HepG2 (cell line): Measurements from ENCODE around the gene FMNL2. TPM values are rescaled to one million over a fixed set of nuclear protein-coding genes. Genes with fewer than 3 reads are reported as not detected.

Experiments
- ATF2 ChIP-seq: sonication (generic); formaldehyde crosslinking; IDR thresholded peaks from 2 replicates; pipeline ENCODE4 v1.4.0; 2020; ENCODE audit warnings: missing genetic modification reagents
- CCDC6 ChIP-seq: sonication (generic); formaldehyde crosslinking; IDR thresholded peaks from 2 replicates; pipeline ENCODE4 v1.8.1; 2022; ENCODE audit warnings: mild to moderate bottlenecking, missing genetic modification reagents, moderate library complexity
- CREM ChIP-seq, 2 experiments: sonication (generic) in 1 of 2; formaldehyde crosslinking in 1 of 2; IDR thresholded peaks; 2 replicates each; pipeline versions ENCODE4 v1.4.0 to v1.6.1; 2016 to 2020; ENCODE audit warnings: antibody characterized with exemption in 1 of 2, mild to moderate bottlenecking in 1 of 2, missing genetic modification reagents in 1 of 2
- DZIP1 ChIP-seq: sonication (generic); formaldehyde crosslinking; IDR thresholded peaks from 2 replicates; pipeline ENCODE4 v1.5.0; 2020; ENCODE audit warnings: mild to moderate bottlenecking, missing genetic modification reagents
- FOXK2 ChIP-seq: fragments of 450-650 bp; IDR thresholded peaks from 2 replicates; pipeline ENCODE4 v1.6.1; 2016
- KLF9 ChIP-seq: IDR thresholded peaks from 2 replicates; pipeline ENCODE4 v1.6.1; 2016; ENCODE audit warnings: low read depth
- NCOR1 ChIP-seq: fragments of 200-600 bp; sonication (generic); IDR thresholded peaks from 2 replicates; pipeline ENCODE4 v1.7.0; 2017; ENCODE audit warnings: antibody characterized with exemption, low read length, borderline replicate concordance
- PATZ1 ChIP-seq: sonication (generic); formaldehyde crosslinking; IDR thresholded peaks from 2 replicates; pipeline ENCODE4 v1.4.0; 2020; ENCODE audit warnings: missing genetic modification reagents
- PBX2 ChIP-seq: IDR thresholded peaks from 2 replicates; pipeline ENCODE4 v1.6.1; 2016; ENCODE audit warnings: control low read depth
- PCBP1 ChIP-seq: fragments of 200-400 bp; formaldehyde crosslinking; IDR thresholded peaks from 2 replicates; pipeline ENCODE4 v1.6.1; 2017; ENCODE audit warnings: mild to moderate bottlenecking, low read depth, low read length, borderline replicate concordance
- TCF7L2 ChIP-seq: IDR thresholded peaks from 2 replicates; pipeline ENCODE4 v1.6.1; 2011; ENCODE audit warnings: mild to moderate bottlenecking, low read depth, low read length, moderate library complexity
- ZBTB8A ChIP-seq: sonication (generic); formaldehyde crosslinking; IDR thresholded peaks from 2 replicates; pipeline ENCODE4 v1.4.0; 2020; ENCODE audit warnings: mild to moderate bottlenecking, low read depth, missing genetic modification reagents, borderline replicate concordance
- ZNF101 ChIP-seq: sonication (generic); formaldehyde crosslinking; IDR thresholded peaks from 2 replicates; pipeline ENCODE4 v1.4.0; 2020; ENCODE audit warnings: mild to moderate bottlenecking, low read depth, missing genetic modification reagents, borderline replicate concordance
- ZNF253 ChIP-seq: sonication (generic); formaldehyde crosslinking; IDR thresholded peaks from 2 replicates; pipeline ENCODE4 v1.8.0; 2022; ENCODE audit warnings: mild to moderate bottlenecking, missing genetic modification reagents, borderline replicate concordance
- polyA plus RNA-seq, 8 experiments: library from polyadenylated mRNA; depleted of rRNA in 3 of 8; stranded (reverse) in 7 of 8; unstranded in 1 of 8; fragments of >200 nt; fragmentation: Illumina TruSeq in 4 of 8; extraction: Trizol in 4 of 8; gene quantifications; 2 replicates each; pipeline versions ENCODE4 v1.2.1 to v1.2.3, GENCODE V29; 2011 to 2016; ENCODE audit warnings: low read depth in 4 of 8, missing spikeins in 1 of 8, mixed read lengths in 1 of 8; ENCODE audit not compliant: insufficient read depth in 1 of 8
- total RNA-seq, 5 experiments: library from RNA; depleted of rRNA; stranded (reverse); fragments of >200 nt; fragmentation: Illumina TruSeq; extraction: Trizol; gene quantifications; 2 replicates each; pipeline ENCODE4 v1.2.3, GENCODE V29; 2016; ENCODE audit warnings: low read depth in 1 of 5
- TF ChIP-seq, protein P1 (sequence below): sonication (generic); formaldehyde crosslinking; IDR thresholded peaks from 2 replicates; pipeline ENCODE4 v1.8.0; 2023; ENCODE audit warnings: mild to moderate bottlenecking, missing genetic modification reagents
- TF ChIP-seq, protein P2 (sequence below): IDR thresholded peaks from 2 replicates; pipeline ENCODE4 v1.6.1; 2016; ENCODE audit warnings: low read depth
- TF ChIP-seq, protein P3 (sequence below): sonication (generic); formaldehyde crosslinking; IDR thresholded peaks from 2 replicates; pipeline ENCODE4 v1.4.0; 2020; ENCODE audit warnings: missing genetic modification reagents, borderline replicate concordance

FMNL2 gene
- total and polyA plus RNA-seq, 2 of the 13 experiments (the other 11 are each of a cell fraction or from before 2014, with no cell fraction given) = 66.5 to 67.7 TPM

- TF ChIP-seq ZBTB8A (CRISPR knock-in tag) (no peak), CREM (IDR thresholded peaks at IDR 0.05) (0 out of 2 replicates have a peak, but pooled peaks have one; percentile 24), CREM (CRISPR knock-in tag; IDR thresholded peaks at IDR 0.05) (no peak), CCDC6 (CRISPR knock-in tag) (no peak), KLF9 (no peak), NCOR1 (no peak), PCBP1 (no peak), ZNF253 (CRISPR knock-in tag) (no peak), TCF7L2 (no peak), PBX2 (CRISPR knock-in tag) (no peak), ATF2 (CRISPR knock-in tag) (no peak), FOXK2 (no peak), ZNF101 (CRISPR knock-in tag) (no peak), DZIP1 (CRISPR knock-in tag) (no peak), PATZ1 (CRISPR knock-in tag) (no peak)
- TF ChIP-seq, protein P1, sequence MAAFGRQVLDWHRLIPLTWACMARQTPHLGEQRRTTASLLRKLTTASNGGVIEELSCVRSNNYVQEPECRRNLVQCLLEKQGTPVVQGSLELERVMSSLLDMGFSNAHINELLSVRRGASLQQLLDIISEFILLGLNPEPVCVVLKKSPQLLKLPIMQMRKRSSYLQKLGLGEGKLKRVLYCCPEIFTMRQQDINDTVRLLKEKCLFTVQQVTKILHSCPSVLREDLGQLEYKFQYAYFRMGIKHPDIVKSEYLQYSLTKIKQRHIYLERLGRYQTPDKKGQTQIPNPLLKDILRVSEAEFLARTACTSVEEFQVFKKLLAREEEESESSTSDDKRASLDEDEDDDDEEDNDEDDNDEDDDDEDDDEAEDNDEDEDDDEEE (CRISPR knock-in tag) = no peak
- TF ChIP-seq, protein P2, sequence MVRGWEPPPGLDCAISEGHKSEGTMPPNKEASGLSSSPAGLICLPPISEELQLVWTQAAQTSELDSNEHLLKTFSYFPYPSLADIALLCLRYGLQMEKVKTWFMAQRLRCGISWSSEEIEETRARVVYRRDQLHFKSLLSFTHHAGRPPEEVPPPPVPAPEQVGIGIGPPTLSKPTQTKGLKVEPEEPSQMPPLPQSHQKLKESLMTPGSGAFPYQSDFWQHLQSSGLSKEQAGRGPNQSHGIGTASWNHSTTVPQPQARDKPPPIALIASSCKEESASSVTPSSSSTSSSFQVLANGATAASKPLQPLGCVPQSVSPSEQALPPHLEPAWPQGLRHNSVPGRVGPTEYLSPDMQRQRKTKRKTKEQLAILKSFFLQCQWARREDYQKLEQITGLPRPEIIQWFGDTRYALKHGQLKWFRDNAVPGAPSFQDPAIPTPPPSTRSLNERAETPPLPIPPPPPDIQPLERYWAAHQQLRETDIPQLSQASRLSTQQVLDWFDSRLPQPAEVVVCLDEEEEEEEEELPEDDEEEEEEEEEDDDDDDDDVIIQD (CRISPR knock-in tag) = no peak
- TF ChIP-seq, protein P3, sequence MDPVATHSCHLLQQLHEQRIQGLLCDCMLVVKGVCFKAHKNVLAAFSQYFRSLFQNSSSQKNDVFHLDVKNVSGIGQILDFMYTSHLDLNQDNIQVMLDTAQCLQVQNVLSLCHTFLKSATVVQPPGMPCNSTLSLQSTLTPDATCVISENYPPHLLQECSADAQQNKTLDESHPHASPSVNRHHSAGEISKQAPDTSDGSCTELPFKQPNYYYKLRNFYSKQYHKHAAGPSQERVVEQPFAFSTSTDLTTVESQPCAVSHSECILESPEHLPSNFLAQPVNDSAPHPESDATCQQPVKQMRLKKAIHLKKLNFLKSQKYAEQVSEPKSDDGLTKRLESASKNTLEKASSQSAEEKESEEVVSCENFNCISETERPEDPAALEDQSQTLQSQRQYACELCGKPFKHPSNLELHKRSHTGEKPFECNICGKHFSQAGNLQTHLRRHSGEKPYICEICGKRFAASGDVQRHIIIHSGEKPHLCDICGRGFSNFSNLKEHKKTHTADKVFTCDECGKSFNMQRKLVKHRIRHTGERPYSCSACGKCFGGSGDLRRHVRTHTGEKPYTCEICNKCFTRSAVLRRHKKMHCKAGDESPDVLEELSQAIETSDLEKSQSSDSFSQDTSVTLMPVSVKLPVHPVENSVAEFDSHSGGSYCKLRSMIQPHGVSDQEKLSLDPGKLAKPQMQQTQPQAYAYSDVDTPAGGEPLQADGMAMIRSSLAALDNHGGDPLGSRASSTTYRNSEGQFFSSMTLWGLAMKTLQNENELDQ = no peak
Measured at GRCh38 chr2:152648336-152648735, 313.4 kb downstream of the FMNL2 start (continued).
